ENCODE results near the gene AGPS. TPM values are rescaled to one million over a fixed set of nuclear protein-coding genes. Genes with fewer than 3 reads are reported as not detected.

The AGPS gene
- total and polyA plus RNA-seq, 2 donors (not counting 1 experiment from before 2014, with no cell fraction given), result 2.2 to 25.5 TPM

GRCh38 chr2:177489719-177490301, 97.2 kb downstream of the AGPS start:
- Mint-ChIP-seq H3K4me1 (no peaks in the 10 kb centered on the region), H3K27ac (no peak overlapping the region), H3K27me3 (no peaks in the 10 kb centered on the region), H3K4me3 (no peak overlapping the region), H3K9me3 (ENCODE audit: insufficient read depth) (no peaks in the 10 kb centered on the region)
- Histone ChIP-seq H3K4me1 (ENCODE audit: control insufficient read depth in 2 of 2, insufficient read depth in 2 of 2, low read length in 2 of 2) (no peaks in the 10 kb centered on the region), H4K20me1 (ENCODE audit: control insufficient read depth, insufficient read depth, low read length, poor library complexity, severe bottlenecking) (no peaks in the 10 kb centered on the region), H3K79me2 (ENCODE audit: control insufficient read depth, insufficient read depth, low read length) (no peaks in the 10 kb centered on the region), H3K27ac (ENCODE audit: low read length in 2 of 2) (no peak overlapping the region), H2AFZ (ENCODE audit: insufficient read depth, low read depth, low read length, poor library complexity, severe bottlenecking) (no peak overlapping the region), H3K36me3 (replicated peaks in 1 of 2; ENCODE audit: control extremely low read depth in 1 of 2, control insufficient read depth in 1 of 2, extremely low read depth in 1 of 2, insufficient read depth in 2 of 2, low read length in 1 of 2) (peaks cover 1 to 3% of the 10 kb centered on the region in 2 experiments), H3K4me3 (ENCODE audit: control extremely low read depth in 1 of 5, extremely low read depth in 1 of 5, insufficient read depth in 1 of 5, low read depth in 2 of 5, low read length in 4 of 5) (no peak overlapping the region), H3K4me2 (replicated peaks; ENCODE audit: low read depth, low read length, poor library complexity, severe bottlenecking) (no peak overlapping the region), H3K9me3 (ENCODE audit: control extremely low read depth in 1 of 3, control insufficient read depth in 2 of 3, insufficient read depth in 1 of 3, low read length in 2 of 3) (no peaks in the 10 kb centered on the region), H3K9ac (ENCODE audit: low read length) (no peak overlapping the region), H3K27me3 (replicated peaks in 1 of 4; ENCODE audit: control extremely low read depth in 1 of 4, control insufficient read depth in 3 of 4, insufficient read depth in 4 of 4, low read length in 3 of 4) (no peaks in the 10 kb centered on the region)
- no peak for ATAC-seq (ENCODE audit: low read depth)
- WGBS (ENCODE audit: insufficient coverage), result no CpG with 5 or more reads among the region's 2 CpGs
- DNase-seq, result peak; percentile 4
- intact Hi-C loops (cut with micrococcal nuclease), result loop anchor here (10.0 kb wide), 1 partner anchor 155 kb away; no protein-coding TSS in a partner anchor
- ChIA-PET CTCF (interaction anchor here (0.7 to 2.4 kb wide), 15 partner anchors 9 to 1156 kb away, joined by 3 to 28 read pairs (median 4); no protein-coding TSS in a partner anchor), POLR2A (no interaction called here)
- TF ChIP-seq EZH2 (IDR thresholded peaks at IDR 0.05; ENCODE audit: borderline replicate concordance, insufficient read depth, low read depth, low read length, poor library complexity, severe bottlenecking) (no peak), CTCF (IDR thresholded peaks at IDR 0.05) (peak; percentile 53)

GRCh38 chr2:177495945-177496344, 103.4 kb downstream of the AGPS start:
- H3K4me1 ChIP-seq (ENCODE audit: control insufficient read depth in 2 of 2, insufficient read depth in 2 of 2, low read length in 2 of 2), result no peaks in the 10 kb centered on the region
- no CpG with 5 or more reads among the region's 2 CpGs for WGBS (ENCODE audit: insufficient coverage)
- no peaks in the 10 kb centered on the region for H3K79me2 ChIP-seq (ENCODE audit: control insufficient read depth, insufficient read depth, low read length)
- H4K20me1 ChIP-seq (ENCODE audit: control insufficient read depth, insufficient read depth, low read length, poor library complexity, severe bottlenecking), result no peaks in the 10 kb centered on the region
- no peak overlapping the region for H3K27ac Mint-ChIP-seq
- no peaks in the 10 kb centered on the region for H3K9me3 Mint-ChIP-seq (ENCODE audit: insufficient read depth)
- no peak for DNase-seq
- no peaks in the 10 kb centered on the region for H3K9me3 ChIP-seq (ENCODE audit: control extremely low read depth in 1 of 3, control insufficient read depth in 2 of 3, insufficient read depth in 1 of 3, low read length in 2 of 3)
- H3K27me3 Mint-ChIP-seq, result no peaks in the 10 kb centered on the region
- no peak overlapping the region for H2AFZ ChIP-seq (ENCODE audit: insufficient read depth, low read depth, low read length, poor library complexity, severe bottlenecking)
- no peak overlapping the region for H3K4me3 Mint-ChIP-seq
- H3K36me3 ChIP-seq (replicated peaks in 1 of 2; ENCODE audit: control extremely low read depth in 1 of 2, control insufficient read depth in 1 of 2, extremely low read depth in 1 of 2, insufficient read depth in 2 of 2, low read length in 1 of 2), result peaks cover 0 to 10% of the 10 kb centered on the region in 2 experiments
- intact Hi-C loops (cut with micrococcal nuclease), result loop anchor here (10.0 kb wide), 1 partner anchor 161 kb away; no protein-coding TSS in a partner anchor
- TF ChIP-seq EZH2 (IDR thresholded peaks at IDR 0.05; ENCODE audit: borderline replicate concordance, insufficient read depth, low read depth, low read length, poor library complexity, severe bottlenecking) (no peak), CTCF (IDR thresholded peaks at IDR 0.05) (no peak)
- no peak overlapping the region for H3K9ac ChIP-seq (ENCODE audit: low read length)
- no peaks in the 10 kb centered on the region for H3K27me3 ChIP-seq (replicated peaks in 1 of 4; ENCODE audit: control extremely low read depth in 1 of 4, control insufficient read depth in 3 of 4, insufficient read depth in 4 of 4, low read length in 3 of 4)
- ChIA-PET CTCF (interaction anchor here (0.5 kb wide), 1 partner anchor 977 kb away, joined by 4 read pairs; no protein-coding TSS in a partner anchor), POLR2A (no interaction called here)
- H3K27ac ChIP-seq (ENCODE audit: low read length in 2 of 2), result no peak overlapping the region
- no peak overlapping the region for H3K4me3 ChIP-seq (ENCODE audit: control extremely low read depth in 1 of 5, extremely low read depth in 1 of 5, insufficient read depth in 1 of 5, low read depth in 2 of 5, low read length in 4 of 5)
- no peak overlapping the region for H3K4me2 ChIP-seq (replicated peaks; ENCODE audit: low read depth, low read length, poor library complexity, severe bottlenecking)
- ATAC-seq (ENCODE audit: low read depth), result no peak
- H3K4me1 Mint-ChIP-seq, result no peaks in the 10 kb centered on the region

Measured in B cell (primary cell).